CD8-positive, alpha-beta memory T cell (primary cell): ENCODE results near the gene NEAT1. TPM values are rescaled to one million over a fixed set of nuclear protein-coding genes. Genes with fewer than 3 reads are reported as not detected.
A peak's percentile ranks its signal among the peaks of the same experiment; 100 is the strongest.

ENCODE experiments used
- CTCF ChIA-PET: fragments of 350-600 bp; sonication (Branson Sonifier 250); formaldehyde crosslinking; loops from one replicate; lab custom pipeline; 2021; ENCODE audit warnings: antibody characterized with exemption; lab: Charles Lee
- POLR2A ChIA-PET: fragments of 350-600 bp; sonication (Branson Sonifier 250); formaldehyde crosslinking; loops from one replicate; lab custom pipeline; 2021; ENCODE audit warnings: antibody characterized with exemption; lab: Charles Lee
- DNase-seq, 5 donors: peaks; one replicate each; pipeline versions ENCODE4 v3.0.0 to v3.0.0-alpha.2; 2020 to 2022; ENCODE audit warnings: mixed read lengths in 1 of 5
- H3K27ac ChIP-seq: one replicate; pipeline ENCODE4 v1.7.0; 2013; ENCODE audit warnings: low read depth, mild to moderate bottlenecking, low read length, moderate library complexity
- H3K27me3 ChIP-seq: 2 replicates; pipeline ENCODE4 v1.7.0; 2013; ENCODE audit warnings: low read length, mild to moderate bottlenecking; ENCODE audit not compliant: insufficient read depth, poor library complexity, severe bottlenecking
- H3K36me3 ChIP-seq: 2 replicates; pipeline ENCODE4 v1.7.0; 2013; ENCODE audit warnings: mild to moderate bottlenecking, low read length, moderate library complexity; ENCODE audit not compliant: insufficient read depth
- H3K4me1 ChIP-seq: 2 replicates; pipeline ENCODE4 v1.7.0; 2013; ENCODE audit warnings: mild to moderate bottlenecking, low read length, moderate library complexity; ENCODE audit not compliant: insufficient read depth
- H3K4me3 ChIP-seq: 2 replicates; pipeline ENCODE4 v1.7.0; 2013; ENCODE audit warnings: mild to moderate bottlenecking, low read length
- H3K9me3 ChIP-seq: 2 replicates; pipeline ENCODE4 v1.7.0; 2013; ENCODE audit warnings: mild to moderate bottlenecking, low read length
- H3K27ac Mint-ChIP-seq, 8 donors: one replicate each; pipeline ENCODE4 v1.8.0; 2020 to 2021; ENCODE audit warnings: mixed read lengths in 8 of 8, mild to moderate bottlenecking in 6 of 8, inconsistent platforms in 3 of 8, moderate library complexity in 3 of 8
- H3K27me3 Mint-ChIP-seq, 2 donors: one replicate each; pipeline ENCODE4 v1.8.0; 2020 to 2021; ENCODE audit warnings: mixed read lengths in 2 of 2, mild to moderate bottlenecking in 1 of 2, moderate library complexity in 1 of 2
- H3K36me3 Mint-ChIP-seq, 3 donors: one replicate each; pipeline ENCODE4 v1.8.0; 2020 to 2021; ENCODE audit warnings: mixed read lengths in 3 of 3, inconsistent platforms in 1 of 3, mild to moderate bottlenecking in 1 of 3
- H3K4me1 Mint-ChIP-seq, 3 donors: one replicate each; pipeline ENCODE4 v1.8.0; 2020 to 2021; ENCODE audit warnings: mixed read lengths in 3 of 3, inconsistent platforms in 1 of 3, mild to moderate bottlenecking in 1 of 3
- H3K4me3 Mint-ChIP-seq, 7 donors: one replicate each; pipeline ENCODE4 v1.8.0; 2020 to 2021; ENCODE audit warnings: mixed read lengths in 7 of 7, mild to moderate bottlenecking in 6 of 7, moderate library complexity in 4 of 7, inconsistent platforms in 2 of 7
- H3K9me3 Mint-ChIP-seq, 5 donors: one replicate each; pipeline ENCODE4 v1.8.0; 2020 to 2022; ENCODE audit warnings: mixed read lengths in 5 of 5, mild to moderate bottlenecking in 3 of 5, moderate library complexity in 2 of 5, inconsistent platforms in 1 of 5
- polyA plus RNA-seq: library from polyadenylated mRNA; unstranded; fragments of 300-500 nt; fragmentation: Illumina TruSeq; gene quantifications from one replicate; pipeline ENCODE4 v1.2.3, GENCODE V29; 2021
- total RNA-seq, 2 experiments: library from RNA; stranded (reverse); gene quantifications; one replicate each; pipeline ENCODE4 v1.2.3, GENCODE V29; 2021

Gene NEAT1
- total and polyA plus RNA-seq, 3 experiments from 2014 or later = 2.7 to 204 (median 196) TPM

- Mint-ChIP-seq H3K27me3 (no peaks in the 10 kb centered on the region), H3K9me3 (no peaks in the 10 kb centered on the region), H3K27ac (peak overlapping the region in 4 of 8 donors; percentile 23 to 64 (median 40)), H3K36me3 (peaks cover 0 to 12% (median 0%) of the 10 kb centered on the region in 3 donors), H3K4me3 (no peak overlapping the region), H3K4me1 (peaks cover 11 to 26% (median 16%) of the 10 kb centered on the region in 3 donors)
- H3K27me3 ChIP-seq = no peaks in the 10 kb centered on the region
- H3K9me3 ChIP-seq = no peaks in the 10 kb centered on the region
- ChIA-PET POLR2A (interaction anchor here (0.5 to 1.0 kb wide), 4 partner anchors 10 to 128 kb away, joined by 3 read pairs; no protein-coding TSS in a partner anchor), CTCF (interaction anchor here (1.6 to 8.0 kb wide), 3 partner anchors 12 to 130 kb away, joined by 4 to 54 read pairs (median 51); no protein-coding TSS in a partner anchor)
- H3K4me3 ChIP-seq = no peak overlapping the region
- no peak for DNase-seq
- H3K4me1 ChIP-seq = peaks cover 23% of the 10 kb centered on the region
- H3K27ac ChIP-seq = no peak overlapping the region
- H3K36me3 ChIP-seq = no peaks in the 10 kb centered on the region
These were observed 44.2 kb upstream of the NEAT1 start for GRCh38 chr11:65378208-65378927.

GRCh38 chr11:65378928-65379638 lies 43.5 kb upstream of the NEAT1 start:
- ChIA-PET POLR2A (interaction anchor here (1.0 to 1.3 kb wide), 2 partner anchors 125 to 127 kb away, joined by 3 read pairs; no protein-coding TSS in a partner anchor), CTCF (interaction anchor here (1.2 to 8.0 kb wide), 4 partner anchors 12 to 129 kb away, joined by 4 to 54 read pairs (median 28); no protein-coding TSS in a partner anchor)
- Mint-ChIP-seq H3K4me1 (peaks cover 18 to 33% (median 22%) of the 10 kb centered on the region in 3 donors), H3K27ac (peak overlapping the region in 2 of 8 donors; percentile 61 to 68), H3K27me3 (no peaks in the 10 kb centered on the region), H3K9me3 (no peaks in the 10 kb centered on the region), H3K4me3 (peak overlapping the region in 1 of 7 donors; percentile 35), H3K36me3 (peaks cover 0 to 12% (median 0%) of the 10 kb centered on the region in 3 donors)
- Histone ChIP-seq H3K36me3 (no peaks in the 10 kb centered on the region), H3K27me3 (no peaks in the 10 kb centered on the region), H3K4me3 (no peak overlapping the region), H3K27ac (no peak overlapping the region), H3K9me3 (no peaks in the 10 kb centered on the region), H3K4me1 (peaks cover 29% of the 10 kb centered on the region)
- no peak for DNase-seq

- no peaks in the 10 kb centered on the region for H3K27me3 Mint-ChIP-seq
- peak overlapping the region in 6 of 7 donors; percentile 8 to 83 (median 38) for H3K4me3 Mint-ChIP-seq
- Histone ChIP-seq H3K4me3 (no peak overlapping the region), H3K27me3 (no peaks in the 10 kb centered on the region), H3K27ac (no peak overlapping the region), H3K36me3 (no peaks in the 10 kb centered on the region), H3K4me1 (peaks cover 37% of the 10 kb centered on the region), H3K9me3 (no peaks in the 10 kb centered on the region)
- no peaks in the 10 kb centered on the region for H3K9me3 Mint-ChIP-seq
- ChIA-PET POLR2A (interaction anchor here (0.6 to 1.3 kb wide), 3 partner anchors 11 to 128 kb away, joined by 3 to 4 read pairs (median 3); no protein-coding TSS in a partner anchor), CTCF (interaction anchor here (1.2 to 8.0 kb wide), 5 partner anchors 13 to 128 kb away, joined by 4 to 54 read pairs (median 11); partner anchors contain the start of gene MALAT1)
- peaks cover 0 to 12% (median 0%) of the 10 kb centered on the region in 3 donors for H3K36me3 Mint-ChIP-seq
- peaks cover 26 to 41% (median 30%) of the 10 kb centered on the region in 3 donors for H3K4me1 Mint-ChIP-seq
- no peak for DNase-seq
- H3K27ac Mint-ChIP-seq = peak overlapping the region in 4 of 8 donors; percentile 46 to 61 (median 48)
These were observed 42.7 kb upstream of the NEAT1 start for GRCh38 chr11:65379698-65380459.

- Mint-ChIP-seq H3K27ac (peak overlapping the region in 4 of 8 donors; percentile 50 to 99 (median 84)), H3K4me1 (peaks cover 33 to 49% (median 37%) of the 10 kb centered on the region in 3 donors), H3K9me3 (no peaks in the 10 kb centered on the region), H3K36me3 (peaks cover 0 to 12% (median 0%) of the 10 kb centered on the region in 3 donors), H3K4me3 (peak overlapping the region in 3 of 7 donors; percentile 35 to 83 (median 54)), H3K27me3 (no peaks in the 10 kb centered on the region)
- peaks cover 44% of the 10 kb centered on the region for H3K4me1 ChIP-seq
- peak overlapping the region; percentile 96 for H3K27ac ChIP-seq
- H3K27me3 ChIP-seq = no peaks in the 10 kb centered on the region
- ChIA-PET CTCF (interaction anchor here (1.2 to 8.0 kb wide), 5 partner anchors 36 to 127 kb away, joined by 3 to 54 read pairs (median 11); partner anchors contain the start of gene MALAT1), POLR2A (interaction anchor here (1.1 to 4.9 kb wide), 3 partner anchors 38 to 127 kb away, joined by 4 to 56 read pairs (median 19); partner anchors contain the start of gene MALAT1)
- no peak for DNase-seq
- no peaks in the 10 kb centered on the region for H3K9me3 ChIP-seq
- no peak overlapping the region for H3K4me3 ChIP-seq
- H3K36me3 ChIP-seq = no peaks in the 10 kb centered on the region
These were observed 42.0 kb upstream of the NEAT1 start for GRCh38 chr11:65380460-65381119.

GRCh38 chr11:65381716-65382032 lies 40.9 kb upstream of the NEAT1 start:
- Histone ChIP-seq H3K4me3 (peak overlapping the region; percentile 91), H3K4me1 (peaks cover 50% of the 10 kb centered on the region), H3K9me3 (no peaks in the 10 kb centered on the region), H3K36me3 (no peaks in the 10 kb centered on the region), H3K27ac (peak overlapping the region; percentile 96), H3K27me3 (no peaks in the 10 kb centered on the region)
- CTCF ChIA-PET = interaction anchor here (0.6 to 8.0 kb wide), 18 partner anchors 8 to 448 kb away, joined by 3 to 54 read pairs (median 3); partner anchors contain the start of genes MALAT1 and SAC3D1
- H3K27me3 Mint-ChIP-seq = no peaks in the 10 kb centered on the region
- H3K4me1 Mint-ChIP-seq = peaks cover 42 to 56% (median 43%) of the 10 kb centered on the region in 3 donors
- peak overlapping the region; percentile 97 to 100 (median 99) for H3K27ac Mint-ChIP-seq
- H3K4me3 Mint-ChIP-seq = peak overlapping the region; percentile 83 to 94 (median 91)
- peaks cover 0 to 12% (median 0%) of the 10 kb centered on the region in 3 donors for H3K36me3 Mint-ChIP-seq
- DNase-seq = peak in 1 of 5 donors; percentile 45
- no peaks in the 10 kb centered on the region for H3K9me3 Mint-ChIP-seq
- POLR2A ChIA-PET = interaction anchor here (1.2 to 4.9 kb wide), 6 partner anchors 37 to 126 kb away, joined by 3 to 56 read pairs (median 10); partner anchors contain the start of gene MALAT1

- Histone ChIP-seq H3K4me3 (peak within 1 kb of the TSS; percentile 91), H3K36me3 (no peaks in the 10 kb centered on the region), H3K9me3 (no peaks in the 10 kb centered on the region), H3K27me3 (no peaks in the 10 kb centered on the region), H3K4me1 (peaks cover 54% of the 10 kb centered on the region), H3K27ac (peak within 1 kb of the TSS; percentile 96)
- Mint-ChIP-seq H3K27me3 (no peaks in the 10 kb centered on the region), H3K27ac (peak within 1 kb of the TSS; percentile 97 to 100 (median 99)), H3K9me3 (no peaks in the 10 kb centered on the region), H3K4me1 (peaks cover 45 to 61% (median 47%) of the 10 kb centered on the region in 3 donors), H3K4me3 (peak within 1 kb of the TSS; percentile 83 to 94 (median 91)), H3K36me3 (peaks cover 0 to 15% (median 0%) of the 10 kb centered on the region in 3 donors)
- peak; percentile 84 to 96 (median 87) for DNase-seq
- ChIA-PET CTCF (interaction anchor here (0.6 to 8.0 kb wide), 18 partner anchors 9 to 449 kb away, joined by 3 to 54 read pairs (median 3); partner anchors contain the start of genes MALAT1 and SAC3D1), POLR2A (interaction anchor here (1.2 to 4.9 kb wide), 6 partner anchors 36 to 126 kb away, joined by 3 to 56 read pairs (median 10); partner anchors contain the start of gene MALAT1)
These were observed 40.4 kb upstream of the NEAT1 start, which contains the start of gene SLC25A45 for GRCh38 chr11:65382033-65382803. TSS of gene SLC25A45 (minus strand) at chr11:65382646. CDS start at chr11:65381951, 695 bp downstream.
